H9 (cell line): ENCODE results near the gene TRPM4. TPM values are rescaled to one million over a fixed set of nuclear protein-coding genes. Genes with fewer than 3 reads are reported as not detected.
A peak's percentile ranks its signal among the peaks of the same experiment; 100 is the strongest.

ENCODE experiments used
- DNase-seq: peaks from one replicate; pipeline ENCODE4 v3.0.0-alpha.2; 2017
- H2AFZ ChIP-seq: one replicate; pipeline ENCODE4 v1.6.1; 2013; ENCODE audit warnings: mild to moderate bottlenecking, low read length, control low read depth, moderate library complexity
- H2AK5ac ChIP-seq: 2 replicates; pipeline ENCODE4 v1.6.1; 2013; ENCODE audit warnings: low read length, control low read depth, mixed read lengths; ENCODE audit not compliant: insufficient read length
- H2BK120ac ChIP-seq: one replicate; pipeline ENCODE4 v1.6.1; 2013; ENCODE audit warnings: low read depth, mild to moderate bottlenecking, low read length, control low read depth, inconsistent platforms; ENCODE audit not compliant: poor library complexity, severe bottlenecking
- H2BK12ac ChIP-seq: 2 replicates; pipeline ENCODE4 v1.6.1; 2013; ENCODE audit warnings: low read length, control low read depth, mixed read lengths, low read depth; ENCODE audit not compliant: insufficient read length
- H2BK15ac ChIP-seq: 2 replicates; pipeline ENCODE4 v1.6.1; 2013; ENCODE audit warnings: low read depth, low read length, control low read depth
- H2BK20ac ChIP-seq: one replicate; pipeline ENCODE4 v1.6.1; 2013; ENCODE audit warnings: low read depth, mild to moderate bottlenecking, low read length, control low read depth, inconsistent platforms; ENCODE audit not compliant: poor library complexity, severe bottlenecking
- H2BK5ac ChIP-seq: 2 replicates; pipeline ENCODE4 v1.6.1; 2013; ENCODE audit warnings: low read length, control low read depth, mixed read lengths; ENCODE audit not compliant: insufficient read length
- H3K14ac ChIP-seq: 2 replicates; pipeline ENCODE4 v1.6.1; 2013; ENCODE audit warnings: low read length, control low read depth; ENCODE audit not compliant: insufficient read depth
- H3K18ac ChIP-seq: 2 replicates; pipeline ENCODE4 v1.6.1; 2013; ENCODE audit warnings: low read depth, mild to moderate bottlenecking, mixed read lengths, low read length, control low read depth; ENCODE audit not compliant: insufficient read length
- H3K23ac ChIP-seq: 2 replicates; pipeline ENCODE4 v1.6.1; 2013; ENCODE audit warnings: low read length, control low read depth, mixed read lengths, low read depth; ENCODE audit not compliant: insufficient read length
- H3K23me2 ChIP-seq: 2 replicates; pipeline ENCODE4 v1.6.1; 2013; ENCODE audit warnings: low read depth, mild to moderate bottlenecking, mixed read lengths, low read length, control low read depth; ENCODE audit not compliant: insufficient read length, poor library complexity, severe bottlenecking
- H3K27ac ChIP-seq: 2 replicates; pipeline ENCODE4 v1.5.1; 2013; ENCODE audit warnings: low read length, control low read depth, mixed read lengths, low read depth; ENCODE audit not compliant: insufficient read length
- H3K27me3 ChIP-seq: 2 replicates; pipeline ENCODE4 v1.6.1; 2013; ENCODE audit warnings: low read length, control low read depth, inconsistent platforms; ENCODE audit not compliant: insufficient read depth
- H3K4ac ChIP-seq: 2 replicates; pipeline ENCODE4 v1.6.1; 2013; ENCODE audit warnings: low read depth, mild to moderate bottlenecking, control low read depth, inconsistent platforms, low read length, moderate library complexity
- H3K4me1 ChIP-seq: 2 replicates; pipeline ENCODE4 v1.6.1; 2013; ENCODE audit warnings: low read length, control low read depth, inconsistent platforms; ENCODE audit not compliant: insufficient read depth
- H3K4me2 ChIP-seq: 2 replicates; pipeline ENCODE4 v1.6.1; 2013; ENCODE audit warnings: low read length, control low read depth, mixed read lengths; ENCODE audit not compliant: insufficient read length, insufficient read depth
- H3K56ac ChIP-seq: 2 replicates; pipeline ENCODE4 v1.6.1; 2013; ENCODE audit warnings: low read depth, mild to moderate bottlenecking, mixed read lengths, low read length, control low read depth; ENCODE audit not compliant: insufficient read length
- H3K79me1 ChIP-seq: 2 replicates; pipeline ENCODE4 v1.6.1; 2013; ENCODE audit warnings: low read depth, mild to moderate bottlenecking, moderate library complexity, low read length, control low read depth, inconsistent platforms; ENCODE audit not compliant: insufficient read depth, poor library complexity, severe bottlenecking
- H3K79me2 ChIP-seq: 2 replicates; pipeline ENCODE4 v1.6.1; 2013; ENCODE audit warnings: low read length, control low read depth, inconsistent platforms; ENCODE audit not compliant: insufficient read depth
- H3K9ac ChIP-seq: 2 replicates; pipeline ENCODE4 v1.6.1; 2013; ENCODE audit warnings: low read length, control low read depth, mixed read lengths; ENCODE audit not compliant: insufficient read length; ENCODE audit errors: extremely low read depth
- H3K9me3 ChIP-seq: one replicate; pipeline ENCODE4 v1.6.1; 2013; ENCODE audit warnings: low read depth, low read length, inconsistent platforms; ENCODE audit not compliant: control insufficient read depth
- H3T11ph ChIP-seq: one replicate; pipeline ENCODE4 v1.6.1; 2013; ENCODE audit warnings: mild to moderate bottlenecking, low read length, control low read depth, inconsistent platforms
- H4K20me1 ChIP-seq: one replicate; pipeline ENCODE4 v1.6.1; 2013; ENCODE audit not compliant: control insufficient read depth, insufficient read length, insufficient read depth
- H4K5ac ChIP-seq: 2 replicates; pipeline ENCODE4 v1.6.1; 2013; ENCODE audit warnings: low read depth, mild to moderate bottlenecking, mixed read lengths, low read length, control low read depth; ENCODE audit not compliant: insufficient read length
- H4K8ac ChIP-seq: replicated peaks from 2 replicates; pipeline ENCODE4 v1.6.1; 2013; ENCODE audit warnings: low read length, control low read depth, mixed read lengths, low read depth; ENCODE audit not compliant: insufficient read length
- H4K91ac ChIP-seq: 2 replicates; pipeline ENCODE4 v1.6.1; 2013; ENCODE audit warnings: low read depth, mild to moderate bottlenecking, moderate library complexity, mixed read lengths, low read length, control low read depth; ENCODE audit not compliant: insufficient read length
- H3K27ac Mint-ChIP-seq, 3 experiments: 2 replicates in 2 of 3; 3 replicates in 1 of 3; pipeline ENCODE4 v1.8.0; 2020 to 2021; ENCODE audit warnings: mixed read lengths in 3 of 3, mild to moderate bottlenecking in 1 of 3, moderate library complexity in 1 of 3
- H3K27me3 Mint-ChIP-seq: 2 replicates; pipeline ENCODE4 v1.8.0; 2021; ENCODE audit warnings: low read depth, mild to moderate bottlenecking, moderate library complexity, mixed read lengths
- H3K36me3 Mint-ChIP-seq, 3 experiments: 2 replicates in 2 of 3; 3 replicates in 1 of 3; pipeline ENCODE4 v1.8.0; 2020 to 2021; ENCODE audit warnings: low read depth in 3 of 3, mixed read lengths in 3 of 3; ENCODE audit not compliant: insufficient read depth in 1 of 3
- H3K4me1 Mint-ChIP-seq, 2 experiments: 2 replicates each; pipeline ENCODE4 v1.8.0; 2020; ENCODE audit warnings: mixed read lengths in 2 of 2
- H3K4me3 Mint-ChIP-seq, 2 experiments: 2 replicates in 1 of 2; 3 replicates in 1 of 2; pipeline ENCODE4 v1.8.0; 2020 to 2021; ENCODE audit warnings: mild to moderate bottlenecking in 2 of 2, mixed read lengths in 2 of 2, moderate library complexity in 1 of 2
- H3K9me3 Mint-ChIP-seq, 2 experiments: 2 replicates in 1 of 2; 3 replicates in 1 of 2; pipeline ENCODE4 v1.8.0; 2020; ENCODE audit warnings: mild to moderate bottlenecking in 2 of 2, mixed read lengths in 2 of 2, moderate library complexity in 1 of 2
- CTCF ChIP-seq: fragments of 200-600 bp; sonication (generic); conservative IDR thresholded peaks from 3 replicates; pipeline ENCODE4 v1.8.0; 2021; ENCODE audit warnings: antibody characterized with exemption, mild to moderate bottlenecking
- whole genome bisulfite sequencing: extraction: QIAGEN DNeasy Blood & Tissue Kit; methylation state at CpG from one replicate; pipeline ENCODE4 v1.1.7; 2013; ENCODE audit warnings: missing lambda C conversion rate, low lambda C conversion rate, mixed read lengths; ENCODE audit not compliant: insufficient read length; ENCODE audit errors: extremely low coverage; 5-methylcytosine and 5-hydroxymethylcytosine counted together
- total RNA-seq: library from RNA; stranded (reverse); gene quantifications from 2 replicates; pipeline ENCODE4 v1.2.1, GENCODE V29; 2021

The TRPM4 gene
- total RNA-seq, 1 experiment from 2014 or later, result 6.9 TPM

- no peak within 1 kb of the TSS for H4K91ac ChIP-seq
- H4K20me1 ChIP-seq, result no peaks in the 10 kb centered on the region
- H3K4ac ChIP-seq, result no peak within 1 kb of the TSS
- H3K4me3 Mint-ChIP-seq, result peak within 1 kb of the TSS; percentile 71 to 86
- H2AFZ ChIP-seq, result no peak within 1 kb of the TSS
- peaks cover 3 to 9% (median 5%) of the 10 kb centered on the region in 3 experiments; a peak in 6 of 7 replicates for H3K36me3 Mint-ChIP-seq
- H3K18ac ChIP-seq, result no peak within 1 kb of the TSS
- no peaks in the 10 kb centered on the region for H3K23me2 ChIP-seq
- H3K23ac ChIP-seq, result no peak within 1 kb of the TSS
- no peak within 1 kb of the TSS for H2BK5ac ChIP-seq
- H3K27me3 Mint-ChIP-seq, result peaks cover 8% of the 10 kb centered on the region
- H2BK12ac ChIP-seq, result no peak within 1 kb of the TSS
- no peak within 1 kb of the TSS for H4K5ac ChIP-seq
- H3K27me3 ChIP-seq, result no peaks in the 10 kb centered on the region
- no peaks in the 10 kb centered on the region; a peak in 1 of 5 replicates for H3K9me3 Mint-ChIP-seq
- H2BK120ac ChIP-seq, result no peak within 1 kb of the TSS
- H3K4me1 ChIP-seq, result peaks cover 3% of the 10 kb centered on the region; the same call in 1 of the 2 replicates
- H3K27ac Mint-ChIP-seq, result peak within 1 kb of the TSS; percentile 10 to 53 (median 46); a peak in 5 of 7 replicates
- peak; percentile 72 for DNase-seq
- H2BK20ac ChIP-seq, result no peak within 1 kb of the TSS
- TF ChIP-seq CTCF, result peak; percentile 35; the same call in 2 of the 3 replicates
- no peak within 1 kb of the TSS for H4K8ac ChIP-seq
- no peak within 1 kb of the TSS for H3K27ac ChIP-seq
- whole genome bisulfite sequencing, result no CpG with 5 or more reads among the region's 66 CpGs
- H3K56ac ChIP-seq, result no peak within 1 kb of the TSS
- H3K79me1 ChIP-seq, result no peaks in the 10 kb centered on the region
- no peak within 1 kb of the TSS for H2AK5ac ChIP-seq
- no peaks in the 10 kb centered on the region for H3K9me3 ChIP-seq
- no peak within 1 kb of the TSS for H3K14ac ChIP-seq
- H2BK15ac ChIP-seq, result no peak within 1 kb of the TSS
- peak within 1 kb of the TSS; percentile 62 for H3K4me2 ChIP-seq
- H3K9ac ChIP-seq, result no peak within 1 kb of the TSS
- H3K79me2 ChIP-seq, result no peaks in the 10 kb centered on the region
- peaks cover 18 to 25% of the 10 kb centered on the region in 2 experiments for H3K4me1 Mint-ChIP-seq
- no peak within 1 kb of the TSS for H3T11ph ChIP-seq
Measured at GRCh38 chr19:49113762-49114629, 43.6 kb upstream of the TRPM4 start, which contains the start of gene LIN7B. Gene LIN7B (plus strand): TSS chr19:49114370. CDS start chr19:49114405, 35 bp downstream.
